Measurements from ENCODE around the gene VAMP8. TPM values are rescaled to one million over a fixed set of nuclear protein-coding genes. Genes with fewer than 3 reads are reported as not detected.
A peak's percentile ranks its signal among the peaks of the same experiment; 100 is the strongest.
"Not testable (repeated sequence)": the region's sequence is repeated elsewhere in the genome, so short reads cannot be mapped to it uniquely, and the experiment has no call there.

VAMP8 gene
- total RNA-seq, 3 donors from 2014 or later: 64.6 to 75.9 (median 71.2) TPM

DNA sequence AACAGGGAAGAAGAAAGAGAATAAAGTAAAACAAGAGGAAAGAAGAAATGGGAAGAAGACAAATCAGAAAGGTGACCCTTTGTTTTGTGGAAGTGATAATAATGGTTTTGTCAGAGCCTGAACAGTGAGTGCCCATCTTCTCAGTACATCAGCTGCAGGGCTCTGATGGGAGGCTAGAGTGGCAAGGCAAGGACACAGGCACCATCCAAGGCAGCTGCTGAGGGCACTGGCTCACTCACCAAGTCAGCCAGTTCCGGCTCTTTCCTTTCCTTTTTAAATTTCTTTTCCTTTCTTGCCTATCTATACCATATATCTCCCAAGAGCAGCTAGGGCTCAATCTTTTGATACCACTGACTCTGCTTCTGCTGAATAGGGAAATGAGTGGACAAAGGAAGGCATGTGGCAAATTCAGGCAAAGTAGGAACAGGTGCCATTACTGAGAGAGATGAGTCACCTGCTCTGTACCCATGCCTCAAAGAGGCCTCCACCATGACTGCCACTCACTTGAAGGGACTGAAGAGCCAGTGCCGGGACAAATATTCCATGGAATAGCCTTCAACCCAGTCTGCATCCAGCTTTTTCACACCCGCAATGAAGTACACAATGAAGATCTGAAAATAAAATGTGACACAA, 22.3 kb upstream of the VAMP8 start:
- DNase-seq (no peak), ATAC-seq (no peak)
- no peaks in the 10 kb centered on the region for H3K9me3 Mint-ChIP-seq
- peaks cover 10% of the 10 kb centered on the region for H3K4me1 Mint-ChIP-seq (ENCODE audit: low read depth)
- peaks cover 35% of the 10 kb centered on the region for H3K36me3 Mint-ChIP-seq (ENCODE audit: insufficient read depth)
- H3K4me3 Mint-ChIP-seq: no peak overlapping the region
- H3K27me3 Mint-ChIP-seq (ENCODE audit: low read depth): no peaks in the 10 kb centered on the region

DNA sequence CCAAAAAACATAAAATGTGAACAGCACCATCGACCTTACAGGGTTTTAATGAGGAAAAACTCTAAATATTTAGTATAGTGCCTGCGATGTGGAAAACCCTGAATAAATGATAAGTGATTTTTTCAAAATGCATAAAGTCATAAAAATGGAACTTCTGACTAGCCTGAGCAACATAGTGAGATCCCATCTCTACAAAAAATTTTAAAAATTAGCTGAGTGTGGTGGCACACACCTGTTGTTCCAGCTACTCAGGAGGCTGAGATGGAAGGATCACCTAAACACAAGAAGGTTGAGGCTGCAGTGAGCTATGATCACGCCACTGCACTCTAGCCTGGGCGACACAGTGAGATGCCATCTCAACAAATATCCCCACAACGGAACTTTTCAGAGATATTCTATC, 20.3 kb upstream of the VAMP8 start:
- ATAC-seq (no peak), DNase-seq (no peak)
- Mint-ChIP-seq H3K36me3 (ENCODE audit: insufficient read depth) (peaks cover 22% of the 10 kb centered on the region), H3K4me3 (no peak overlapping the region), H3K27me3 (ENCODE audit: low read depth) (no peaks in the 10 kb centered on the region), H3K9me3 (no peaks in the 10 kb centered on the region), H3K4me1 (ENCODE audit: low read depth) (peaks cover 23% of the 10 kb centered on the region)

DNA sequence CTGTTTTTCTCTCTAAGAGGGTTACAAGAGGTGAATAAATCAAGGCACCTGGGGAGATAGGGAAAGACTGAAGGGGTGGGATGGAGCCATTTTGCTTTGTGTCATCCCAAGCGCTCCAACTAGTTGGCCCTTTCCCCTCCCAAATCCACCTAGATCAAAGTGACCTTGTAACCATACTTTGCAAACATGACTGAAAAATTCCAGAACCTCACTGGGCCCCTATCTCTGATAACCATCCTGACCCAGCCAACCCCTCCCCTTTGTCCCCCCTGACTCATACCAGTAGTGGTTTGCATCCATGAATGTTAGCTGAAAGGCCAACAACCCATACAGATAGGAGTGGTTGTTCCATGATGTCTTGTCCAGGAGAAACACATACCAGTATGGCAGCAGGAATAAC, 19.2 kb upstream of the VAMP8 start:
- Mint-ChIP-seq H3K4me1 (ENCODE audit: low read depth) (peaks cover 23% of the 10 kb centered on the region), H3K36me3 (ENCODE audit: insufficient read depth) (peaks cover 20% of the 10 kb centered on the region), H3K27me3 (ENCODE audit: low read depth) (no peaks in the 10 kb centered on the region), H3K9me3 (no peaks in the 10 kb centered on the region), H3K4me3 (peak overlapping the region; percentile 37)
- DNase-seq: no peak
- no peak for ATAC-seq

DNA sequence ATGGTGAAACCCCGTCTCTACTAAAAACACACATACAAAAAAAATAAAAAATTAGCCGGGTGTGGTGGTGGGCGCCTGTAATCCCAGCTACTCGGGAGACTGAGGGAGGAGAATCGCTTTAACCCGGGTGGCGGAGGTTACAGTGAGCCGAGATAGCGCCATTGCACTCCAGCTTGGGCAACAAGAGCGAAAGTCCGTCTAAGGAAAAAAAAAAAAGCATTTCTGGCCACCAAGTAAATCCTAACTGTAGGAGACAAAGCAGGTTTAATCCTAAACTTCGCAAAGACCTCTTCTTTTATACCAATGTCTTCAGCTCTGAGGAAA, 17.0 kb upstream of the VAMP8 start:
- H3K4me1 Mint-ChIP-seq (ENCODE audit: low read depth): peaks cover 26% of the 10 kb centered on the region
- H3K4me3 Mint-ChIP-seq: peak overlapping the region; percentile 97
- not testable (repeated sequence) for DNase-seq; H3K9me3 Mint-ChIP-seq; ATAC-seq; H3K27me3 Mint-ChIP-seq (ENCODE audit: low read depth)
- peaks cover 12% of the 10 kb centered on the region for H3K36me3 Mint-ChIP-seq (ENCODE audit: insufficient read depth)

DNA sequence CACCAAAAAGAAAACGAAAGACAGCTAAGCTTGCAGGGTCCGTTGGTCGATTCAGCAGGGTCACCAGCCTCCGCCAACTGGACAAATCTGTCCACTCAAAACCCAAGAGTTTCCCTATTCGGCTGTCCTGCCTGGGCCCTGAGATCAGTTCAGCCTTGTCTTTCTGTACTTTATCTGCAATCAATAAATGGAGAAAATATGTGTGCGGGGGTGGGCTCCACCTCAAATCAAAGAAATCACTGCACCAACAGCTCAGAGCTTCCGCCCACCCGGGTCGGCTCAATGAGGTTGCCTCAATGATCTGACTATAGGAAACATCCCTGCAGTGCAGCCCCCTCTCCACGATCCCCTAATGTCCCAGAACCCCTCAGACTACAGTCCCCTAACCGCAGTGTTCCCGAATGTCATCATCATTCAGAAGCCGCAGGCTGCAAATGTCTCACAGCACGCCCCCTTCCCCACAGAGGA, 16.5 kb upstream of the VAMP8 start:
- Mint-ChIP-seq H3K36me3 (ENCODE audit: insufficient read depth) (peaks cover 12% of the 10 kb centered on the region), H3K27me3 (ENCODE audit: low read depth) (no peaks in the 10 kb centered on the region), H3K4me1 (ENCODE audit: low read depth) (peaks cover 26% of the 10 kb centered on the region), H3K9me3 (no peaks in the 10 kb centered on the region), H3K4me3 (peak overlapping the region; percentile 97)
- peak in 1 of 2 donors; percentile 38 for ATAC-seq
- peak; percentile 39 for DNase-seq

DNA sequence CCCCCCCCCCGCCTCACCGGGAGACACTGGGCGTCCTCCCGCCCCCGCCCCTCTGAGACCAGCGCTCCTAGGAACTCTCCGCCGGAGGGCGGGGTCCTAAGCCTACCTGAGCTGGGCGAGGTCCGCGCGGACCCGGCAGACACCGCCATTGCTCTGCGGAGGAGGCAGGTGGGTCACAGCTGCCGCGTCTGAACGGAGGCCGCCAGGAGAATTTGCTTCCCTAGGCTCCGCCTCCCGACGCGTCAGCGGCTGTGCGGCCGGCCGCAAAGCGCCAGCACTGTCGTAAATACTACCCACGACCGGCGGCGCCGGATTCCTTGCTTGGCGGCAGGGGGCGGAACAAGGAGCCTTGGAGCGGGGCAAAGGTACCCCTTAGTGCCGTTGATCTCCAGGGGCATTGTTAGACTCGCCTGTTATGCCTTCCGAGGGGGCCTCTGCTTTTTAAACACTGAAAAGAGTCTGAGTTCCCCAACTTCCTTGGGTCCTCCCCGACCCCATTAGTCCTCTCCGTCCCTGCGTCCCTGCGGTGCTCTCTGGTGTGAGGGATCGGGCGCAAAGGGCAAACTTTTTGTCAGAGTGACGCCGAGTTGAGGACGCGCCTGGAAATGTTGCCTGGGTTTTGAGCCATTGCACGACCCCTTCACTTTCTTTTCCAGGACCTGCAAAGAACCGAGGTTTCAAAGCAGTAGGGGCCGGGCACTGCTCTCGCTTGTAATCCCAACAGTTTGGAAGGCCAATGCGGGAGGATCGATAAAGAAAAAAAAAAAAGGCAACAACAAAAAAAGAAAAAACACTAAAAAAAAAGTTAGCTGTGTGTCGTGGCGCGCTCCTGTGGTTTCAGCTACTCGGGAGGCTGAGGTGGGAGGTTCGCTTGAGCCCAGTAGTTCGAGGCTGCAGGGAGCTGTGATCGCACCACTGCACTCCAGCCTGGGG, 15.8 kb upstream of the VAMP8 start, which contains the start of gene GGCX:
Gene GGCX (minus strand): TSS at position 214 of the 933 bp plus-strand sequence. CDS start 65 bp downstream, at position 149.
- H3K36me3 Mint-ChIP-seq (ENCODE audit: insufficient read depth): peaks cover 8% of the 10 kb centered on the region
- no peaks in the 10 kb centered on the region for H3K9me3 Mint-ChIP-seq
- peak; percentile 96 for ATAC-seq
- H3K4me3 Mint-ChIP-seq: peak within 1 kb of the TSS; percentile 97
- peak; percentile 93 for DNase-seq
- H3K4me1 Mint-ChIP-seq (ENCODE audit: low read depth): peaks cover 26% of the 10 kb centered on the region
- no peaks in the 10 kb centered on the region for H3K27me3 Mint-ChIP-seq (ENCODE audit: low read depth)

DNA sequence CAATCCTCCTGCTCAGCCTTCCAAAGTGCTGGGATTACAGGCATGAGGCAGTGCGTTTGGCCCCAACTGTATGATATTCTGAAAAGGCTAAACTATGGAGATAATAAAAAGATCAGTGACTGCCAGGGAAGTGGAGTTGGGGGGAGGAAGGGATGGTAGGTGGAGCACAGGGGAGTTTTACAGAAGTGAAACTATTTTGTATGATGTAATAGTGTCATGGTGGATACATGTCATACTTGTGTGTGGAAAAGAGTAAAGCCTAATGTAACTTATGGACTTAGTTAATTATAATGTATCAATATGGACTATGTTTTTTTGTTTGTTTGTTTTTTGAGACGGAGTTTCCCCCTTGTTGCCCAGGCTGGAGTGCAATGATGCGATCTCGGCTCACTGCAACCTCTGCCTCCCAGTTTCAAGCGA, 13.2 kb upstream of the VAMP8 start:
- no peak overlapping the region for H3K4me3 Mint-ChIP-seq
- no peak for DNase-seq
- no peaks in the 10 kb centered on the region for H3K36me3 Mint-ChIP-seq (ENCODE audit: insufficient read depth)
- peaks cover 25% of the 10 kb centered on the region for H3K4me1 Mint-ChIP-seq (ENCODE audit: low read depth)
- H3K27me3 Mint-ChIP-seq (ENCODE audit: low read depth): no peaks in the 10 kb centered on the region
- no peak for ATAC-seq
- no peaks in the 10 kb centered on the region for H3K9me3 Mint-ChIP-seq

DNA sequence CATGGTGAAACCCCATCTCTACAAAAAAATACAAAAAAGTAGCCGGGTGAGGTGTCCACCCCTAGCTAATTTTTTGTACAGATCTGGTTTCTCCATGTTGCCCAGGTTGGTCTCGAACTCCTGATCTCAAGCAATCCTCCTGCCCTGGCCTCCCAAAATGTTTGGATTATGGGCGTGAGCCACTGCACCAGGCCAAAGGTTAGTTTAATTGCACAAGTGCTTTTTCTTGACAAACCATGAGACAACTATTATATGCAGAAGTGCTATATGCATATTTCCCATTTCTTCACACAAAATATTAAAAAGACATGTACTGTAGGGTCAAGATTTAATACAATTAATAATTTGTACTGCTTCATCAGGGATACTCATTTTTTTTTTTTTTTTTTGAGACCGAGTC, 11.1 kb upstream of the VAMP8 start:
- Mint-ChIP-seq H3K9me3 (no peaks in the 10 kb centered on the region), H3K27me3 (ENCODE audit: low read depth) (no peaks in the 10 kb centered on the region), H3K4me3 (no peak overlapping the region), H3K36me3 (ENCODE audit: insufficient read depth) (no peaks in the 10 kb centered on the region), H3K4me1 (ENCODE audit: low read depth) (peaks cover 9% of the 10 kb centered on the region)
- ATAC-seq: no peak
- no peak for DNase-seq

DNA sequence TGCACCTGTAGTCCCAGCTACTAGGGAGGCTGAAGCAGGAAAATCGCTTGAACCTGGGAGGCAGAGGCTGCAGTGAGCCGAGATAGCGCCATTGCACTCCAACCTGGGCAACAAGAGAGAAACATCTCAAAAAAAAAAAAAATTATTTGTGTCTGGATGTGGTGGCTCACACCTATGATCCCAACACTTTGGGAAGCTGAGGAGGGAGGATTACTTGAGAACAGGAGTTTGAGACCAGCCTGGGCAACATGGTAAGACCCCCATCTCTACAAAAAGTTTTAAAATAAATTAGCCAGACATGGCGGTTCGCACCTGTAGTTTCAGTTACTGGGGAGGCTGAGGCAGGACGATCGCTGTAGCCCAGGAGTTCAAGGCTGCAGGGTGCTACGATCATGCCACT, 1.6 kb upstream of the VAMP8 start:
- no peaks in the 10 kb centered on the region for H3K27me3 Mint-ChIP-seq (ENCODE audit: low read depth)
- no peaks in the 10 kb centered on the region for H3K9me3 Mint-ChIP-seq
- peaks cover 24% of the 10 kb centered on the region for H3K4me1 Mint-ChIP-seq (ENCODE audit: low read depth)
- H3K36me3 Mint-ChIP-seq (ENCODE audit: insufficient read depth): no peaks in the 10 kb centered on the region
- ATAC-seq (no peak), DNase-seq (no peak)
- no peak overlapping the region for H3K4me3 Mint-ChIP-seq

DNA sequence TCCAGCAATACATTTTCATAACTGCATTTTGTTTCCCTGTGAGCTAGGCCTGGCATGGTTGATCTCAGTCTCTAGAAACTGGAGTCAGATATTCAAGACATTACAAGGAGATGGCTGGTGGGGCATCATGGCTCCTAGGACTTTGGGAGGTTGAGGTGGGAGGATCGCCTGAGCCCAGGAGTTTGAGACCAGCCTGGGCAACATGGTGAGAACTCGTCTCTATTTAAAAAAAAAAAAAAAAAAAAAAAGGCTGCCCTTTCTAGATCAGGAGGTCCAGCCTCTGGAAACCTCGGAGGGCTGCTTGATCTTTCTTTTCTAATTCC, 362 bp upstream of the VAMP8 start:
- DNase-seq (no peak), ATAC-seq (no peak)
- peaks cover 28% of the 10 kb centered on the region for H3K4me1 Mint-ChIP-seq (ENCODE audit: low read depth)
- H3K9me3 Mint-ChIP-seq: no peaks in the 10 kb centered on the region
- peak overlapping the region; percentile 94 for H3K4me3 Mint-ChIP-seq
- H3K27me3 Mint-ChIP-seq (ENCODE audit: low read depth): no peaks in the 10 kb centered on the region
- peaks cover 7% of the 10 kb centered on the region for H3K36me3 Mint-ChIP-seq (ENCODE audit: insufficient read depth)

DNA sequence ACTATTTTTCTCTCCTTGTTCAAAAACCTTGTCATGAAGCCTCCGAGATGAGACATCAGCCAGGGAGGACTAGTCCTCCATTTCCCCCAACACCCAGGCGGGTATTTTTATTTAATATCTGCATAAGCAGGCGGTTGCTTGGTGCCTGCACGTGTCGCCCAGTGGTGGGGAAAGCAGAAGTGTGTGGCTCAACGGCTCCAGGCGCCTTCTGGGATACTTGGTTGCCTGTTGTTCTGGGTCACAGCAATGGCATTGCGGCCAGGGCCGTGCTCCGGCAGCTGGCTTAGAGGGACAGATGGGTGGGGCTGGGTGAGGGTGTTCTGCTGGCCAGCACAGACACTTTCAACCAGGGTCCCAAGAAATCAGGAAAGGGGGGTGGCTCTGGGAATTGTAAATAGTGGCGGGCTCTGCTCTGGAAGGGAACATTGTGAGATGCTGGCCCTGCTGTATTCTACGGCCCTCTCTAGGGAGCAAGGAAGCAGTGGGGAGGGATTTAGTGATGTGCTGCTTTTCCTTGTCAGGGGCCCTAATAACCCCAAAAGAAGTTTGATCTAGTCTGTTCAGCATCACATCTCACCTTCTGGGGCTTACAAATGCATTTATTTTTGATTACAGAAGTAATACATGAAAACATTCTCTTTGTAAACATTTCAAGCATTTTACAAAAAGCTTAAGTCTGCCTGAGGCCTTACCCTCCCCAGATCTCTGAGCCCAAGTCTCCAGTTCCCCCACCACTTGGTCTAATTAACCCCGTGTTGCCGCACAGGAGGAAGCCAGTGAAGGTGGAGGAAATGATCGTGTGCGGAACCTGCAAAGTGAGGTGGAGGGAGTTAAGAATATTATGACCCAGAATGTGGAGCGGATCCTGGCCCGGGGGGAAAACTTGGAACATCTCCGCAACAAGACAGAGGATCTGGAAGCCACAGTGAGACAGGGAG, 1.1 kb downstream of the VAMP8 start:
- Mint-ChIP-seq H3K36me3 (ENCODE audit: insufficient read depth) (peaks cover 12% of the 10 kb centered on the region), H3K4me3 (peak overlapping the region; percentile 94), H3K4me1 (ENCODE audit: low read depth) (peaks cover 37% of the 10 kb centered on the region), H3K9me3 (no peaks in the 10 kb centered on the region), H3K27me3 (ENCODE audit: low read depth) (no peaks in the 10 kb centered on the region)
- DNase-seq (no peak), ATAC-seq (peak; percentile 54 to 57)

DNA sequence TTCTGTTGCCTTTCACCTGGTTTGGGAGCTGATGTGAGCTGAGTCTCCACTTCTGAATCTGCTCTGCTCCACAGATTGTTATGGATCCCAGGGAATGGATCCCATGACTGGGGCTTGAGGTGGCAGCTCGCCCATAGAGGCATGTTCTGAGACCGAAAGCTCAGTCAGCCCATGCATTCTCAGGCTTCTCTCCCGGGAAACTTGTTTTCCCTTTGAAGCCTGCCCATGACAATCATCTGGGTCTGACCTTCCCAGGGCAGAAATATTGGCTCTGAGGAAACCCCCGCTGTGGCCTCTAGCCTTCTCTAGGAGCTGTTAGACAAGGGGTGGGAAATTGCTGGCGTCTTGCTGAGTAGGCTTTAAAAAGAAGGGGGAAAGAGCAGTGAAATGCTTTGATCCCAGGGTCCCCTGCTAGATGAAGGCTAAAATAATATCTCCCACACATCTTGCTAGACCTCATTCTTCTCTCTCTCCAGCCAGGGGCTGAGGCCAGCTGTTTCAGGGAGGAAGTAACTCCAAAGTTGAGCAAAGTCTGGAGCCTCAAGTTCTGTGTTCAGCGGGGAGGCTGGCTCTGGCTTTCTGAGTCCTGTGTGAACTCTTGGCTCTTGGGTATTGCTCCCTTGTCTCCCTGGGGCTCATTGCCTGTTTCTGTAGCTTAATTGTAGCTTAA, 2.0 kb downstream of the VAMP8 start:
- H3K9me3 Mint-ChIP-seq: no peaks in the 10 kb centered on the region
- no peak for DNase-seq
- H3K4me1 Mint-ChIP-seq (ENCODE audit: low read depth): peaks cover 43% of the 10 kb centered on the region
- H3K36me3 Mint-ChIP-seq (ENCODE audit: insufficient read depth): peaks cover 12% of the 10 kb centered on the region
- no peak for ATAC-seq
- H3K4me3 Mint-ChIP-seq: peak overlapping the region; percentile 94
- no peaks in the 10 kb centered on the region for H3K27me3 Mint-ChIP-seq (ENCODE audit: low read depth)

DNA sequence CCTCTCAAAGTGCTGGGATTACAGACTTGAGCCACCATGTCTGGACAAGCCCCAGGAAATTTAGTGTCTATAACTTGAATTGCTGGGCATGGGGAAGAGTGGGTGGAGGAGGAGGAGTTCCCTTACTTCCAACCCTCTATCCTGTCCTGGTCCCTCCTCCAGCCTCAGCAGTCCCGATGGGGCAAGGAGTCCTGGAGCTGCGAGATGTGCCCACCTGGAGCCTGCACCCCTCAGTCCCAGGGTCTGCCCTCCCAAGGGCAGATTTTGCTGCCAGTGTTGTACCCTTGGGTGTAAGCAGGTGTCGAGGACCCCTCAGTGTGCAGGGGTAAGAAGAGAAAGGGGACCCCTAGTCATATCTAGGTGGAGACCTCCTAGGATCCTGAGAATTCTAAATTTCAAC, 2.8 kb downstream of the VAMP8 start:
- Mint-ChIP-seq H3K9me3 (no peaks in the 10 kb centered on the region), H3K4me1 (ENCODE audit: low read depth) (peaks cover 48% of the 10 kb centered on the region), H3K27me3 (ENCODE audit: low read depth) (no peaks in the 10 kb centered on the region), H3K36me3 (ENCODE audit: insufficient read depth) (peaks cover 12% of the 10 kb centered on the region), H3K4me3 (no peak overlapping the region)
- ATAC-seq: no peak
- no peak for DNase-seq

DNA sequence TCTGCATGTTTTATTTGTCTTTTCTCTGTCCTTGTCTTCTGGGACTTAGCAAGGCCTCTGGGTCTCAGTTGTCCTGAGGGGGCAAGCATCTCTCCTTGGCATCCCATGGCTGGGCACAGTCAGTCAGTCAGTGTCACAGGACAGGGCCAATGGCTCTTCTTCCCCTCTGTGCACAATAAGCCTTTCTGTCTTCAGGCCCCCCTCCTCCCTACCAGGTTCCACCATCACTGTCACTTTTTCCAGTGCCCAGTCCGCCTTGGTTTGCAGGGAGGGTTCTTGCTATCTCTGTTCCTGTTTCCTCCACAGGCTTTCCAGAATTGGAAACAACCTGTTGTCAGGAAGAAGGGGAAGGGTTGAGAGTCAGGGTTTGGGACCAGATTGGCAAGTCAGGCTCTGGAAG, 5.1 kb downstream of the VAMP8 start:
- H3K9me3 Mint-ChIP-seq: no peaks in the 10 kb centered on the region
- H3K27me3 Mint-ChIP-seq (ENCODE audit: low read depth): no peaks in the 10 kb centered on the region
- peak overlapping the region; percentile 24 for H3K4me3 Mint-ChIP-seq
- ATAC-seq: no peak
- peaks cover 61% of the 10 kb centered on the region for H3K4me1 Mint-ChIP-seq (ENCODE audit: low read depth)
- H3K36me3 Mint-ChIP-seq (ENCODE audit: insufficient read depth): peaks cover 12% of the 10 kb centered on the region
- no peak for DNase-seq

Data from activated T-cell treated with anti-CD3 and anti-CD28 coated beads, Interleukin-2, amount 50 U/mL, for 4 hours (primary cell).